AG04450 (cell line): ENCODE data around the gene POPDC3. TPM values are rescaled to one million over a fixed set of nuclear protein-coding genes. Genes with fewer than 3 reads are reported as not detected.
"Not testable (repeated sequence)": the region's sequence is repeated elsewhere in the genome, so short reads cannot be mapped to it uniquely, and the experiment has no call there.

Experiments used
- CTCF ChIA-PET: fragments of 300-600, 350-600 bp; formaldehyde crosslinking; extraction: SDS; loops from one replicate; lab custom pipeline; 2022; ENCODE audit warnings: antibody characterized with exemption, inconsistent platforms; lab: Charles Lee
- POLR2A ChIA-PET: fragments of 350-600 bp; formaldehyde crosslinking; extraction: SDS; loops from one replicate; lab custom pipeline; 2021; ENCODE audit warnings: antibody characterized with exemption, inconsistent platforms; lab: Yijun Ruan, JAX
- DNase-seq: peaks from one replicate; pipeline ENCODE4 v3.0.0-alpha.2; 2011; ENCODE audit warnings: low read depth, low spot score
- H3K27ac ChIP-seq: one replicate; pipeline ENCODE4 v1.5.1; 2012; ENCODE audit warnings: low read depth, low read length, control low read depth
- H3K27me3 ChIP-seq: one replicate; pipeline ENCODE4 v1.6.0; 2012; ENCODE audit warnings: low read length; ENCODE audit not compliant: control insufficient read depth, insufficient read depth
- H3K4me3 ChIP-seq: 2 replicates; pipeline ENCODE4 v1.5.1; 2011; ENCODE audit warnings: mild to moderate bottlenecking, low read depth, low read length, control low read depth
- H3K9me3 ChIP-seq: 2 replicates; pipeline ENCODE4 v1.5.1; 2012; ENCODE audit warnings: low read length; ENCODE audit not compliant: control insufficient read depth, insufficient read depth
- CTCF ChIP-seq: IDR thresholded peaks from 2 replicates; pipeline ENCODE4 v1.5.1; 2011; ENCODE audit warnings: low read depth, low read length, control low read depth, inconsistent platforms
- polyA plus RNA-seq: library from polyadenylated mRNA; depleted of rRNA; stranded (reverse); fragments of >200 nt; gene quantifications from 2 replicates; pipeline ENCODE4 v1.2.3, GENCODE V29; 2011

POPDC3 gene
- polyA plus RNA-seq, 1 experiment: 29.1 TPM

- DNase-seq: no peak
- H3K27me3 ChIP-seq: no peaks in the 10 kb centered on the region
- H3K9me3 ChIP-seq: no peaks in the 10 kb centered on the region
- H3K27ac ChIP-seq: no peak overlapping the region
- no peak for TF ChIP-seq CTCF
- ChIA-PET CTCF (no interaction called here), POLR2A (no interaction called here)
- no peak overlapping the region for H3K4me3 ChIP-seq
Measured at GRCh38 chr6:105220186-105220585, 40.4 kb upstream of the POPDC3 start.

GRCh38 chr6:105219218-105219617 is 39.4 kb upstream of the POPDC3 start:
- H3K27me3 ChIP-seq, POLR2A ChIA-PET, DNase-seq, H3K27ac ChIP-seq, CTCF ChIA-PET, H3K9me3 ChIP-seq, H3K4me3 ChIP-seq: not testable (repeated sequence)

- ChIA-PET CTCF (no interaction called here), POLR2A (no interaction called here)
- no peak overlapping the region for H3K27ac ChIP-seq
Measured at GRCh38 chr6:105215506-105215905, 35.7 kb upstream of the POPDC3 start.

GRCh38 chr6:105214668-105215067 is 34.9 kb upstream of the POPDC3 start:
- no peak for TF ChIP-seq CTCF
- ChIA-PET CTCF (no interaction called here), POLR2A (no interaction called here)
- Histone ChIP-seq H3K27me3 (no peaks in the 10 kb centered on the region), H3K4me3 (no peak overlapping the region), H3K27ac (no peak overlapping the region), H3K9me3 (no peaks in the 10 kb centered on the region)
- no peak for DNase-seq

More at GRCh38 chr6:105215506-105215905, 35.7 kb upstream of the POPDC3 start:
- no peak for TF ChIP-seq CTCF
- H3K4me3 ChIP-seq: no peak overlapping the region
- H3K9me3 ChIP-seq: no peaks in the 10 kb centered on the region
- no peak for DNase-seq
- no peaks in the 10 kb centered on the region for H3K27me3 ChIP-seq

GRCh38 chr6:105213272-105213671 is 33.5 kb upstream of the POPDC3 start:
- Histone ChIP-seq H3K27me3 (no peaks in the 10 kb centered on the region), H3K9me3 (no peaks in the 10 kb centered on the region), H3K4me3 (no peak overlapping the region), H3K27ac (no peak overlapping the region)
- CTCF ChIA-PET: interaction anchor here (0.6 kb wide), 1 partner anchor 35 kb away, joined by 3 read pairs; no protein-coding TSS in a partner anchor
- no peak for TF ChIP-seq CTCF
- POLR2A ChIA-PET: no interaction called here
- no peak for DNase-seq

GRCh38 chr6:105212587-105212986 is 32.8 kb upstream of the POPDC3 start:
- no peaks in the 10 kb centered on the region for H3K9me3 ChIP-seq

More at GRCh38 chr6:105212587-105212986, 32.8 kb upstream of the POPDC3 start:
- ChIA-PET CTCF (interaction anchor here (0.6 kb wide), 1 partner anchor 34 kb away, joined by 3 read pairs; no protein-coding TSS in a partner anchor), POLR2A (no interaction called here)
- H3K27ac ChIP-seq: no peak overlapping the region
- no peak for DNase-seq
- no peak overlapping the region for H3K4me3 ChIP-seq
- H3K27me3 ChIP-seq: no peaks in the 10 kb centered on the region
- TF ChIP-seq CTCF: no peak
